Neuronal stem cell (in vitro differentiated cells): ENCODE results near the gene MPPED1.

ENCODE experiments used
- DNase-seq: peaks from one replicate; pipeline ENCODE4 v3.0.0-alpha.2; 2013; ENCODE audit warnings: low spot score
- H2AFZ ChIP-seq: one replicate; pipeline ENCODE4 v1.6.1; 2013; ENCODE audit warnings: mild to moderate bottlenecking, low read length, inconsistent platforms
- H2AK5ac ChIP-seq: 2 replicates; pipeline ENCODE4 v1.6.1; 2013; ENCODE audit warnings: low read depth, mild to moderate bottlenecking, inconsistent platforms, low read length, moderate library complexity, mixed read lengths
- H2BK120ac ChIP-seq: 2 replicates; pipeline ENCODE4 v1.6.1; 2013; ENCODE audit warnings: low read depth, mild to moderate bottlenecking, inconsistent platforms, low read length, moderate library complexity, mixed read lengths
- H2BK12ac ChIP-seq: one replicate; pipeline ENCODE4 v1.6.1; 2013; ENCODE audit warnings: low read length, inconsistent platforms
- H2BK15ac ChIP-seq: 2 replicates; pipeline ENCODE4 v1.6.1; 2013; ENCODE audit warnings: mild to moderate bottlenecking, low read length, inconsistent platforms, mixed read lengths
- H2BK5ac ChIP-seq: one replicate; pipeline ENCODE4 v1.6.1; 2013; ENCODE audit warnings: inconsistent platforms, mild to moderate bottlenecking, low read length, moderate library complexity
- H3K14ac ChIP-seq: one replicate; pipeline ENCODE4 v1.6.1; 2013; ENCODE audit warnings: low read length, inconsistent platforms
- H3K18ac ChIP-seq: 2 replicates; pipeline ENCODE4 v1.6.1; 2013; ENCODE audit warnings: low read length, inconsistent platforms
- H3K23ac ChIP-seq: 2 replicates; pipeline ENCODE4 v1.6.1; 2013; ENCODE audit warnings: low read depth, mild to moderate bottlenecking, mixed read lengths, low read length, inconsistent platforms; ENCODE audit not compliant: poor library complexity
- H3K27ac ChIP-seq: replicated peaks from 3 replicates; pipeline ENCODE4 v1.5.1; 2013; ENCODE audit warnings: low read length, inconsistent platforms
- H3K27me3 ChIP-seq, 3 experiments: 2 replicates each; pipeline ENCODE4 v1.6.1; 2013; ENCODE audit warnings: low read length in 3 of 3, mild to moderate bottlenecking in 2 of 3, inconsistent platforms in 1 of 3, low read depth in 1 of 3, mixed read lengths in 1 of 3, moderate library complexity in 1 of 3; ENCODE audit not compliant: control insufficient read depth in 3 of 3, insufficient read depth in 3 of 3
- H3K36me3 ChIP-seq, 2 donors: replicated peaks in 1 of 2; 2 replicates each; pipeline ENCODE4 v1.6.1; 2013; ENCODE audit warnings: low read length in 2 of 2; ENCODE audit not compliant: control insufficient read depth in 2 of 2, insufficient read depth in 2 of 2
- H3K4ac ChIP-seq: 2 replicates; pipeline ENCODE4 v1.6.1; 2013; ENCODE audit warnings: inconsistent platforms, mild to moderate bottlenecking, low read length, moderate library complexity
- H3K4me1 ChIP-seq, 2 donors: 1 replicate in 1 of 2; 2 replicates in 1 of 2; pipeline ENCODE4 v1.6.1; 2013; ENCODE audit warnings: low read length in 2 of 2, low read depth in 1 of 2; ENCODE audit not compliant: control insufficient read depth in 2 of 2, insufficient read depth in 1 of 2
- H3K4me2 ChIP-seq: one replicate; pipeline ENCODE4 v1.6.1; 2013; ENCODE audit warnings: mild to moderate bottlenecking, low read length, inconsistent platforms; ENCODE audit not compliant: insufficient read depth, poor library complexity, severe bottlenecking
- H3K4me3 ChIP-seq, 2 donors: 2 replicates each; pipeline ENCODE4 v1.5.1; 2013; ENCODE audit warnings: low read length in 2 of 2, mild to moderate bottlenecking in 2 of 2, inconsistent platforms in 1 of 2, moderate library complexity in 1 of 2
- H3K79me1 ChIP-seq: one replicate; pipeline ENCODE4 v1.6.1; 2013; ENCODE audit warnings: low read depth, mild to moderate bottlenecking, inconsistent platforms, low read length, moderate library complexity
- H3K9ac ChIP-seq: one replicate; pipeline ENCODE4 v1.6.1; 2013; ENCODE audit warnings: mild to moderate bottlenecking, low read depth, low read length, inconsistent platforms; ENCODE audit not compliant: poor library complexity
- H3K9me3 ChIP-seq, 2 donors: replicated peaks in 1 of 2; 2 replicates each; pipeline versions ENCODE3 to v1.6.1; 2013; ENCODE audit warnings: low read length in 2 of 2, mild to moderate bottlenecking in 2 of 2, inconsistent platforms in 1 of 2, low read depth in 1 of 2, mixed read lengths in 1 of 2, moderate library complexity in 1 of 2; ENCODE audit not compliant: control insufficient read depth in 2 of 2, insufficient read depth in 1 of 2
- H4K8ac ChIP-seq: one replicate; pipeline ENCODE4 v1.6.1; 2013; ENCODE audit warnings: low read depth, mild to moderate bottlenecking, inconsistent platforms, low read length, moderate library complexity
- H4K91ac ChIP-seq: one replicate; pipeline ENCODE4 v1.6.1; 2013; ENCODE audit warnings: low read length, low read depth, mild to moderate bottlenecking, inconsistent platforms; ENCODE audit not compliant: poor library complexity
- WGBS, 2 donors: extraction: QIAGEN DNeasy Blood & Tissue Kit; methylation state at CpG; one replicate each; pipeline ENCODE4 v1.1.7; 2013; ENCODE audit warnings: missing lambda C conversion rate in 2 of 2, mixed read lengths in 1 of 2; ENCODE audit not compliant: insufficient read length in 2 of 2, insufficient replicate concordance in 1 of 2; ENCODE audit errors: extremely low coverage in 2 of 2; 5-methylcytosine and 5-hydroxymethylcytosine counted together

Gene MPPED1

DNA sequence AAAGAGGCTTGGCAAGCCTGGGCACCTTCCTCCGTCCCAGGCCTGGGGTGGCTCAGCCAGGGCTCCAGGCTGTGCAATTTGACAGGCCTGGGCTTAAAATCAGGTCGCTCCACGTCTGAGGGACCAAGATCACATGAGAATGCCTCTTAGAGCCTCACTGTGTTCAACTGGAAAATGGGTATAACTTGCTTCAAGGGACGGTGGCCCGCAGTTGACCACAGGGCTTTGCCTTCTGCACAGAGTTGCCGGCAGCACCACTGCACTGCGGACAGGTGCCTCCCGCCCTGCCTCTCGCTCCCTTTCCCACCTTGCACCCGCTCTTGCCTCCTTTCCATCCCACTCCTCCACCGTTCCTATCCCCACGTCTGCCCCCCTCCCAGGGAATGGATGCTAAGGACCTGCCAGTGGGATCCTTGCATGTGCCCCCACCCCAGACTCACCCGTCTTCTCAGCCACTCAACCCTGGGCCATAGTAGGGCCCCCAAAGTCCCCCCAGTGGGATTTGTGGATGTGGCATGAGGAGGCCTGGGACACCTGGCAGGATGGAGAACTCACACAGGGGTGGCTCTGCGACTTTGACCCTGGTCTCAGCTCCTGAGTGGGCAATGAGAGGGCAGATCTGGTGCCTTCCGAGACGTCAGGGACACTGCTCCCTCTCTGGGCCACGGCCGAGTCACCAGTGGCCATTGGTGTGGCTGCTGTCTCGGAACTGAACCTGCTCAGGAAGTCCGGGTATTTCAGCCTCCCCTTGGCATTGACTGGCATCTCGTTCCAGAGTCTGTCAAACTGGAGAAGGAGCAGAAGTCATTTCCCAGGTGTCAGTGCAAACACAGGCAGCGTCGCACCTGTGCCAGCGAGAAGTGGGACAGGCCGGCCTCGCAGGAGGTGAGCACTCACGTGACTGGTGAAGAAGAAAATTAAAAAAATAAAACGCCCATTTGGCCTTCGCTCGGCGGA lies 128.0 kb downstream of the MPPED1 start:
- Histone ChIP-seq H2AFZ (no peak overlapping the region), H2BK15ac (no peak overlapping the region), H3K36me3 (no peaks in the 10 kb centered on the region), H3K27ac (no peak overlapping the region), H2BK5ac (no peak overlapping the region), H2BK120ac (peak overlapping the region; percentile 64), H3K23ac (peak overlapping the region; percentile 35), H3K9ac (no peak overlapping the region), H3K18ac (no peak overlapping the region), H4K91ac (no peak overlapping the region), H3K27me3 (no peaks in the 10 kb centered on the region), H3K4me3 (no peak overlapping the region), H4K8ac (no peak overlapping the region), H3K4ac (no peak overlapping the region), H3K4me2 (no peak overlapping the region), H3K9me3 (peaks cover 4 to 5% of the 10 kb centered on the region in 2 donors), H3K4me1 (no peaks in the 10 kb centered on the region), H3K79me1 (no peaks in the 10 kb centered on the region), H3K14ac (no peak overlapping the region), H2AK5ac (peak overlapping the region; percentile 88), H2BK12ac (no peak overlapping the region)
- no peak for DNase-seq
- WGBS, 2 donors, result no CpG with 5 or more reads among the region's 31 CpGs

DNA sequence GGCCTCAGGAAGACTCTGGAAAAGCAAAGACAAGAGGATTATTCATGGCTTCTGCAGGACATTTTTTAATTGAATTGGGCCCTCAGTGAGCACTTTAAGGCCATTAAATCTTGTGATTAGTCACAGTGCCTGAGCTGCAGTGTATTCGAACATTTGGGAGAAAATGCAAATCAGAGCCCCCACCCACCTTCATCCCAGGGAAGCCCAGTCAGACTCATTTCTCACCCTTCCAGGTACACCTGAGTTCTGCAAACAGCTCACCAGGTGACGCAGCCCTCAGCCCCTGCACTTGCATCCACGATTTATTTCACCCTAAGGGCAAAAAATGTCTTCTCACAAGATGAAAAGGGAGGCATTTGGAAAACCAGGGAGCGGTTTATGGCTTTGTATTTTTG lies 128.7 kb downstream of the MPPED1 start:
- Histone ChIP-seq H2AFZ (no peak overlapping the region), H4K91ac (no peak overlapping the region), H3K14ac (no peak overlapping the region), H3K9ac (no peak overlapping the region), H3K4me3 (no peak overlapping the region), H3K4me2 (no peak overlapping the region), H2BK5ac (no peak overlapping the region), H2BK12ac (no peak overlapping the region), H3K18ac (no peak overlapping the region), H4K8ac (no peak overlapping the region), H3K4ac (no peak overlapping the region), H2AK5ac (peak overlapping the region; percentile 88), H3K27me3 (no peaks in the 10 kb centered on the region), H3K27ac (no peak overlapping the region), H3K23ac (no peak overlapping the region), H2BK120ac (no peak overlapping the region), H3K79me1 (no peaks in the 10 kb centered on the region), H3K4me1 (no peaks in the 10 kb centered on the region), H3K36me3 (no peaks in the 10 kb centered on the region), H2BK15ac (no peak overlapping the region), H3K9me3 (peaks cover 4 to 5% of the 10 kb centered on the region in 2 donors)
- WGBS, 2 donors, result no CpG with 5 or more reads among the region's 4 CpGs
- DNase-seq, result no peak

DNA sequence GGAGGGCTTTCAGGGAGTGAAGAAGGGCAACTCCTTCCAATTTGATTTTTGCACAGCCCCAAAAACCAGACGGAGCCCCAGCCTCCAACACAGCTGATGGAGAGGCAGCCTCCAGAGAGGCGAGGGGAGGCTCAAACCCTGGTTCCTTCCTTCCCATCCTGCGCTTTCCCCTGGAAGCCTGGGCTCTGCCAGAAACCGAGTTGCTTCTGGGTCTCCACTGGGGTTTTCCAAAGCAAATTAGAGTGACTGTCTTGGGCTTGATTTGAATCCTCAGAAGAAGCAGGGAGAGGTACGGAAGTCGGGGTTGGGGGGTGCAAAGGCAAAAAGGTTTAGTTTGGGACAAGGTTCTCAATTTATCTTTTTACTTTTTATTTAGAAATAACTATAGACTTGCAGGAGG lies 129.2 kb downstream of the MPPED1 start:
- Histone ChIP-seq H3K9ac (no peak overlapping the region), H3K27me3 (no peaks in the 10 kb centered on the region), H2BK12ac (no peak overlapping the region), H4K8ac (no peak overlapping the region), H3K4me1 (no peaks in the 10 kb centered on the region), H4K91ac (no peak overlapping the region), H3K18ac (no peak overlapping the region), H3K4ac (no peak overlapping the region), H2AK5ac (no peak overlapping the region), H3K14ac (no peak overlapping the region), H3K9me3 (peaks cover 4 to 5% of the 10 kb centered on the region in 2 donors), H3K79me1 (no peaks in the 10 kb centered on the region), H2BK120ac (no peak overlapping the region), H2AFZ (no peak overlapping the region), H3K36me3 (no peaks in the 10 kb centered on the region), H3K4me2 (no peak overlapping the region), H2BK15ac (no peak overlapping the region), H3K27ac (no peak overlapping the region), H2BK5ac (no peak overlapping the region), H3K4me3 (no peak overlapping the region), H3K23ac (no peak overlapping the region)
- DNase-seq, result no peak
- WGBS, 2 donors, result no CpG with 5 or more reads among the region's 6 CpGs
